GM12801 (cell line): ENCODE measurements around the gene MRPS12.

Experiments used
- TF ChIP-seq, protein P1 (sequence below): IDR thresholded peaks from one replicate; pipeline ENCODE4 v1.5.1; 2011; ENCODE audit warnings: control low read depth; ENCODE audit not compliant: insufficient read length; ENCODE audit errors: extremely low read depth

The MRPS12 gene

DNA sequence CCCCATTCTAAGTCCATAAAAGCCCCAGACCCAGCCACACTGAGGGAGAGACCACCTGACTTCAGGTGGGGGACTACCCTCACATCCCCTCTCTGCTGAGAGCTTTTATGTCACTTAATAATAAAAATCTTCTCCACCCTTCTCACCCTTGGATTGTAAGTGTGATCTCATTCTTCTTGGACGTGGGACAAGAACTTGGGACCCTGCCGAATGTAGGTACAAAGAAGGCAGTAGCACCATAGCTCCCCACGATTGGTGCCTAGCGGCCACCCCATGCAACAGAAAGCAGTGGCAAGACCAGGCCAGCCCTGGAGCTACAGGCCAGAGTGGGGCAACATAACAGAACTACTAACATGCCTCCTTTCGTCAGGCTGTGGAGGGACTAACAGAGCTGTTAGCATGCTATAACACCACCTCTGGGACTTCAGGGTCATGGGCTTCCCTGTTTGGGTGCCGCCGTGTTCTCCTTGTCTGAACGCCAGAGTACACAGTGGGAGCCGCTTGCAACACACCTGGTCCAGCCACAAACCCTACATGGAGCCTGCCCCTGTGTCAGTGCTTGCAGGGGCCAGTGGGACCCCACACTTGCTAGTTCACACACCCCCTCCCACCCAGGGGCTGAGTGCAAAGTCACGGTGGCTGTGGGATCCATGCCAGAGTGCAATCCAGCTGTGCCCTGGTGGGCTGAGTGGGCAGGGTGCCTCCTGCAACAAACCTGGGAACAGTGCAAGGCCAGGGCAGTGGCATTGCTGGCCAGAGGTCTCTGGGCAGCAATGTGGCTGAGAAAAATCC is 50.0 kb downstream of the MRPS12 start:
- TF ChIP-seq, protein P1, sequence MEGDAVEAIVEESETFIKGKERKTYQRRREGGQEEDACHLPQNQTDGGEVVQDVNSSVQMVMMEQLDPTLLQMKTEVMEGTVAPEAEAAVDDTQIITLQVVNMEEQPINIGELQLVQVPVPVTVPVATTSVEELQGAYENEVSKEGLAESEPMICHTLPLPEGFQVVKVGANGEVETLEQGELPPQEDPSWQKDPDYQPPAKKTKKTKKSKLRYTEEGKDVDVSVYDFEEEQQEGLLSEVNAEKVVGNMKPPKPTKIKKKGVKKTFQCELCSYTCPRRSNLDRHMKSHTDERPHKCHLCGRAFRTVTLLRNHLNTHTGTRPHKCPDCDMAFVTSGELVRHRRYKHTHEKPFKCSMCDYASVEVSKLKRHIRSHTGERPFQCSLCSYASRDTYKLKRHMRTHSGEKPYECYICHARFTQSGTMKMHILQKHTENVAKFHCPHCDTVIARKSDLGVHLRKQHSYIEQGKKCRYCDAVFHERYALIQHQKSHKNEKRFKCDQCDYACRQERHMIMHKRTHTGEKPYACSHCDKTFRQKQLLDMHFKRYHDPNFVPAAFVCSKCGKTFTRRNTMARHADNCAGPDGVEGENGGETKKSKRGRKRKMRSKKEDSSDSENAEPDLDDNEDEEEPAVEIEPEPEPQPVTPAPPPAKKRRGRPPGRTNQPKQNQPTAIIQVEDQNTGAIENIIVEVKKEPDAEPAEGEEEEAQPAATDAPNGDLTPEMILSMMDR, result no peak
